ENCODE measurements around the gene TBX3.
"Not testable (repeated sequence)": the region's sequence is repeated elsewhere in the genome, so short reads cannot be mapped to it uniquely, and the experiment has no call there.

The TBX3 gene

DNA sequence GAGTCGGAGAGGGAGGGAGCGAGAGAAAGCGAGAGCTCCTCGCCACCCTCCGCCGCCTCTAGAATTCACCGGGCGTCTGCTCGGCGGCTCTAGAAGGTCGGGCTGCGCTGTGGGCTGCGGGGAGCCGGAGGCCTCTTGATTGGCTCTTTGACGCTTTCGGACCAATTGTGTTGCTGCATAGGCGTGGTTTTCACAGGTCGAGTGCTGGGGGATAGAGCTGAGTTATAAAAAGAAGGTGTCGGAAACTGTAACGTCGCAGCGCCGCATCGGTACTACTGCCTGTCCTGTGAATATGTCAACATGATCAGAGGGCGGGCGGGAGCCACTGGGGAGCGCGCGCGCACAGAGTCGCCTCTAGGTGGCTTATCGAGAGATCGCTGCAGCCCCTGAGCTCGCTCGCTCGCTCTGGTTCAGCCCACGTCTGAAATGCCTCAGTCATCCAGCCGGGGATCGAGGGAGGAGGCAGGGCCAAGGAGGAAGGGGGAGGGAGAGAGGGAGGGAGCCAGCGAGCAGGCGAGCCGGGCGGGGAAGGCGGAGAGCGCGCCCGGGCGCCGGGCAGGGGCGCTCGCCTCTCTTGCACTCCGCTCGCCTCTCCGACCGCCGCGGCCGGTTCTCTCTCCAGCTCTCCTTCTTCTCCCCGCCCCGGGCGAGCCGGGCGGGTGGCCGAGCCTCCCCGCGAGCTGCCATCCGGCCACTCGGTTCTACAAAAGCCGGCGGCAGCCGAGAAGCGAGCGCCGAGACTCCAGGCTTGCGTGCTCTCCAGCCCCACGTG, at the start of gene TBX3:
Gene TBX3, minus strand, starts transcription at position 78 of the 772 bp plus-strand sequence. CDS start 975 bp downstream, outside the sequence.
- Histone ChIP-seq H3K9me3 (ENCODE audit: control insufficient read depth, insufficient read depth, low read length) (no peaks in the 10 kb centered on the region), H3K27ac (ENCODE audit: low read length) (no peak within 1 kb of the TSS), H3K36me3 (ENCODE audit: control insufficient read depth, insufficient read depth, low read length) (no peaks in the 10 kb centered on the region), H3K27me3 (ENCODE audit: control insufficient read depth, insufficient read depth, low read length) (peaks cover 79% of the 10 kb centered on the region), H3K4me1 (ENCODE audit: control insufficient read depth, insufficient read depth, low read length) (peaks cover 14% of the 10 kb centered on the region), H3K4me3 (ENCODE audit: low read length) (peak within 1 kb of the TSS; percentile 10; the same call in 1 of the 2 replicates)
- WGBS (ENCODE audit: insufficient coverage, insufficient read length), result no CpG with 5 or more reads among the region's 76 CpGs
- DNase-seq (ENCODE audit: low read depth, low spot score), result no peak

DNA sequence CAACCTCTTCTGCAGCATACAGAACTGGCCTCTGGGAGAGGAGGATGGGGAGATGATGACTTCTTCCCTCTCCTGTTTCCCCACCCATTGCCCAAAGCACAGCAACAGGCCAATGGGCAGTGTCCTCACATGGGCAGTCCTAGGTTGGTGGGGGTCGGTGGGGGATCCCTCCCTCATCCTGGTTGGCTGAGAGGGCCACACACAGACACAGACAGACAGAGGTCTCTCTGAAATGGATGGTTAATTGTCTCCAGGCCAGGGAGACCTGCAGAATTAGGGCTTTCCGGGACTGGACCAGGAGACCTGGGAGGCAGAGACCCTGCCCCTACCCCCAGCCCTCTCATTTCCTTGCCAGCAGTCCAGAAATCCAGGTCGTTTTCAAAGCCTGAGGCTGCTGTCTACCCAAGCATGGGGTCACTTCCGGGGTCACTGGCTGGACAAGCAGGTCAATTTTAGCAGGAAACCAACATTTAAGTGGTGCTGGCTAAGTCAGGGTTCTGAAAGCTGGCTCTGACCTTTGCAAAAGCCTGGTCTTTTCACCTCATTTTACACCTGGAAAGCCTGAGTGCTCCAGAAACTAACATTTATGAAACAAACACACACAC, 48.6 kb upstream of the TBX3 start:
- Histone ChIP-seq H3K4me1 (ENCODE audit: control insufficient read depth, insufficient read depth, low read length) (peaks cover 2% of the 10 kb centered on the region; the same call in 1 of the 2 replicates), H3K9me3 (ENCODE audit: control insufficient read depth, insufficient read depth, low read length) (no peaks in the 10 kb centered on the region), H3K36me3 (ENCODE audit: control insufficient read depth, insufficient read depth, low read length) (no peaks in the 10 kb centered on the region), H3K4me3 (ENCODE audit: low read length) (no peak overlapping the region), H3K27ac (ENCODE audit: low read length) (no peak overlapping the region), H3K27me3 (ENCODE audit: control insufficient read depth, insufficient read depth, low read length) (peaks cover 30% of the 10 kb centered on the region)
- WGBS (ENCODE audit: insufficient coverage, insufficient read length), result no CpG with 5 or more reads among the region's 4 CpGs
- no peak for DNase-seq (ENCODE audit: low read depth, low spot score)

DNA sequence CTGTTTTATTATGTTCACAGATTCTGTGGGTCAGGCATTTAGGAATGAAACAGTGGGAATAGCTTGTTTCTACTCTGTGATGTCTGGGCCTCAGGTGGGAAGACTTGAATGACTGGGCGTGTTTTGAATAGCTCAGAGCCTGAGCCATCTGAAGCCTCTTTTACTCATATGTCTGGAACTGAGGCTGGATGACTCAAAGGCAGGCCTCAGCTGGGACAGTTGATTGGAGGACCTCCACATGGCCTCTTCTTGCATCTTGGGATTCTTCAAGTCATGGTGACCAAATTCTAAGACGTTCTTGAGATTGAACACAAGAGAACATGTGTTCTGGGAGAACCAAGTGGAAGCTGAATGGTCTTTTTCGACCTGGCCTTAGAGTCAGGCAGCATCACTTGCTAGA, 45.8 kb upstream of the TBX3 start:
- H3K4me3 ChIP-seq (ENCODE audit: low read length), result no peak overlapping the region
- no peaks in the 10 kb centered on the region for H3K36me3 ChIP-seq (ENCODE audit: control insufficient read depth, insufficient read depth, low read length)
- no peaks in the 10 kb centered on the region for H3K9me3 ChIP-seq (ENCODE audit: control insufficient read depth, insufficient read depth, low read length)
- no CpG with 5 or more reads among the region's 3 CpGs for WGBS (ENCODE audit: insufficient coverage, insufficient read length)
- no peaks in the 10 kb centered on the region for H3K4me1 ChIP-seq (ENCODE audit: control insufficient read depth, insufficient read depth, low read length)
- no peak for DNase-seq (ENCODE audit: low read depth, low spot score)
- H3K27me3 ChIP-seq (ENCODE audit: control insufficient read depth, insufficient read depth, low read length), result peaks cover 7% of the 10 kb centered on the region; the same call in 1 of the 2 replicates
- no peak overlapping the region for H3K27ac ChIP-seq (ENCODE audit: low read length)

DNA sequence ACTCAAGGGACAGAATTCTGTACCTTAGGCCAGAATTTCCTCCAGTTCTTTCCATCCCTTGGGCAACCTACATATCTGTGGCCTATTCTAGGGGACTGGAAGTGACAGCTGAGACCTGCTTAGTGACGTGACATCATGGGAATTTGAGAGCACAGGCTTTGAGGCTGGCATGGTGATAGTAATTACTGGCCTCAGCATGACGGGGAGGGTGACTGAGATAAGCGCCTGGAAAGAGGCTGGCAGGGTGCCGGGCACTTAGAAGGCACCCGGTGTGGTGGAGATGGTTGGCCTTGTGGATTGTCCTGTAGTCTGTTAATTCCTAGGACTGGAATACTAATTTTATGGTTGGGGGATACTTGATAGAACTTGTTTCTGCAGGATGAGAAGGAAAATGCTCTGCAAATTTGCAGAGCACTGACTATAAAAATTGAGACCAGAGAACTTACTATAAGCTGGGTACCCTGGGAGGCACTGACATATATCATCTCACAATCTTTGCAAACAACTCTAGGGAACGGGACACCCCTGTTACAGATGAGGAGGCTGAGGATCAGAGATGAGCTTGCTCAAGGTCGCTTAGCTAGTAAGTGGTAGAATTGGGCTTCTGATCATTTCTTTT, 42.2 kb upstream of the TBX3 start:
- Histone ChIP-seq H3K9me3 (ENCODE audit: control insufficient read depth, insufficient read depth, low read length) (no peaks in the 10 kb centered on the region), H3K36me3 (ENCODE audit: control insufficient read depth, insufficient read depth, low read length) (no peaks in the 10 kb centered on the region), H3K4me1 (ENCODE audit: control insufficient read depth, insufficient read depth, low read length) (no peaks in the 10 kb centered on the region), H3K27ac (ENCODE audit: low read length) (no peak overlapping the region), H3K27me3 (ENCODE audit: control insufficient read depth, insufficient read depth, low read length) (no peaks in the 10 kb centered on the region), H3K4me3 (ENCODE audit: low read length) (no peak overlapping the region)
- WGBS (ENCODE audit: insufficient coverage, insufficient read length), result no CpG with 5 or more reads among the region's 7 CpGs
- DNase-seq (ENCODE audit: low read depth, low spot score), result no peak

DNA sequence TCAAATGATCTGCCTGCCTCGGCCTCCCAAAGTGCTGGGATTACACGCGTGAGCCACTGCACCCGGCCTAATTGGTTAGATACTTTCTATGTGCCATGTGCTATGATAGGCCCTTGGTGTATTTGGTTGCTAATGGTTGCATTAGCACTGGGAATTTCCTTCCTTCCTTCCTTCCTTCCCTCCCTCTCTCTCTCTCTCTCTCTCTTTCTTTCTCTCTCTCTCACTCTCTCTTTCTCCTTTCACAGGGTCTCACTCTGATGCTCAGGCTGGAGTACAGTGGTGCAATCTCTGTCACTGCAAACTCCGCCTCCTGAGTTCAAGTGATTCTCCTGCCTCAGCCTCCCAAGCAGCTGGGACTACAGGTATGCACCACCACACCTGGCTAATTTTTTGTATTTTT, 38.2 kb upstream of the TBX3 start:
- not testable (repeated sequence) for H3K27ac ChIP-seq (ENCODE audit: low read length); H3K27me3 ChIP-seq (ENCODE audit: control insufficient read depth, insufficient read depth, low read length); H3K4me1 ChIP-seq (ENCODE audit: control insufficient read depth, insufficient read depth, low read length); DNase-seq (ENCODE audit: low read depth, low spot score); H3K9me3 ChIP-seq (ENCODE audit: control insufficient read depth, insufficient read depth, low read length); H3K4me3 ChIP-seq (ENCODE audit: low read length); H3K36me3 ChIP-seq (ENCODE audit: control insufficient read depth, insufficient read depth, low read length)
- WGBS (ENCODE audit: insufficient coverage, insufficient read length), result no CpG with 5 or more reads among the region's 5 CpGs

DNA sequence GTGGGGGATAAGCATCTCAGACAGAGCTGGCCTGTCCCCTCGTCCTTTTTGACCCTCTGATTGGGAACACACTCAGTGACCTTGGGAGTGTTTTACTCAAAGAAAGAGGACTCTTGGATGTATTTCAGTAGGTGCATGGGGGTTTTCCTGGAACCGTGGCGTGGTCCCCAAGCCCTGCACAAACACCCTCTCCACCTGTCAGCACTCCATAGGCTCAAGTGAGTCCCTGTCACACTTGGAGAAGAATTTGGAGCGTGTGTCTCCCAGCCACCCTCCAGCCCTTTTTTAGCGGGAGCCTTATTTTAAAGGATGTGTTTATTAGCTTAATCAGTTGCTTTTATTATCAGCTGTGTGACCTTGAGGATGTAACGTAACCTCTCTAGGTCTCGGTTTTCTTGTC, 37.3 kb upstream of the TBX3 start:
- Histone ChIP-seq H3K27ac (ENCODE audit: low read length) (no peak overlapping the region), H3K27me3 (ENCODE audit: control insufficient read depth, insufficient read depth, low read length) (no peaks in the 10 kb centered on the region), H3K36me3 (ENCODE audit: control insufficient read depth, insufficient read depth, low read length) (no peaks in the 10 kb centered on the region), H3K9me3 (ENCODE audit: control insufficient read depth, insufficient read depth, low read length) (no peaks in the 10 kb centered on the region), H3K4me1 (ENCODE audit: control insufficient read depth, insufficient read depth, low read length) (no peaks in the 10 kb centered on the region), H3K4me3 (ENCODE audit: low read length) (no peak overlapping the region)
- no peak for DNase-seq (ENCODE audit: low read depth, low spot score)
- no CpG with 5 or more reads among the region's 7 CpGs for WGBS (ENCODE audit: insufficient coverage, insufficient read length)

DNA sequence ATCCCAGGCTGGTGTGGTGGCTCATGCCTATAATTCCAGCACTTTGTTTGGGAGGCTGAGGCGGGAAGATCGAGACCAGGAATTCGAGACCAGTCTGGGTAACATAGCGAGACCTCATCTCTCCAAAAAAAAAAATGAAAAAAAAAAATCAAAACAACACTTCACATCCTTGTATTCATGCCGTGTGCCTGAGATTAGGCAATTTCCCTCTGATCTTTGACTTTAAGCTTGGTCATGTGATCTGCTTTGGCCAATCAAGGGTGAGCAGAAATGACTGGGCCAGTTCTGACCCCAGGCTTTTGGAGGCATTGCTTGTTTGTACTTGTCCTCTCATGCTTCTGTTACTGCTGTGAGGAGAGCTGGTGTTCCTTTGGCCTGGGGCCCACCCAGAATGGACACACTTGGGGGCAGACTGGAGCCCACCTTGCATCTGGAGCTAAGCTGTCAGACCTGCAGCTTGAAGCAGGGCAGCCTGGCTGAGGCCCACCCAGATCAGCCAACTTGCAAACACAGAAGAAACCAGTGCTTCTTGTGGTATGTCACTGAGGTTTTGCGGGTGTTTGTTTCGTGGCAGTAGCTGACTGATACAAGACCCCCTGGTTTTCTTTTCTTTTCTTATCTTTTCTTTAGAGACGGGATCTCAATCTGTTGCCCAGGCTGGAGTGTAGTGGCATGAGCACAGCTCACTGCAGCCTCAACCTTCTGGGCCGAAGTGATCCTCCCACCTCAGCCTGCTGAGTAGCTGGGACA, 29.7 kb upstream of the TBX3 start:
- 0 out of 2 replicates have a peak, but pooled peaks cover 2% of the 10 kb centered on the region for H3K4me1 ChIP-seq (ENCODE audit: control insufficient read depth, insufficient read depth, low read length)
- H3K27ac ChIP-seq (ENCODE audit: low read length), result no peak overlapping the region
- no peaks in the 10 kb centered on the region for H3K27me3 ChIP-seq (ENCODE audit: control insufficient read depth, insufficient read depth, low read length)
- WGBS (ENCODE audit: insufficient coverage, insufficient read length), result no CpG with 5 or more reads among the region's 9 CpGs
- no peaks in the 10 kb centered on the region; the same call in 1 of the 2 replicates for H3K36me3 ChIP-seq (ENCODE audit: control insufficient read depth, insufficient read depth, low read length)
- no peak for DNase-seq (ENCODE audit: low read depth, low spot score)
- H3K4me3 ChIP-seq (ENCODE audit: low read length), result no peak overlapping the region
- H3K9me3 ChIP-seq (ENCODE audit: control insufficient read depth, insufficient read depth, low read length), result peaks cover 3% of the 10 kb centered on the region; the same call in 1 of the 2 replicates

DNA sequence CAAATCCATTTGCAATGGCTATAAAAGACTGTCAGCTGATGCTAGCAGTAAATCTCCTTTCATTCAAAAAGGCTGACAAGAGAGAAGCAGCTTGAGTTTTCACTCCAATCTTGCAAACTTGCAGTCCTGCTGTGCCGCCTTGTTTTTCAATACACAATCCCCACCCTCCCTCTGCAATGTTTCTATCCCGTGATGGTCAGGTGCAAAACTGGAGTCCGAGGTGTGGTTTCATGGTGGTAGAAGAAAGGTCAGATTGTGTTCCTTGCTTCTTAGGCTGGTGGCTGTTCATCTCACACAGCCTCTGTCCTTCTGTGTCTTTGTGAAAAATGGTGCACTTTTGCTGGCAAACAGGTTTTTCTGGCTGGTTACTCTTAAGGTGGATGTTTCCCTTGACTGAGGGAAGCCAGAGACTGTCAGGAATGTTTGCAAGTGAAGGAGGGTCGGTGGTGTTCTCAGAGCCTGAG, 27.7 kb upstream of the TBX3 start:
- Histone ChIP-seq H3K27me3 (ENCODE audit: control insufficient read depth, insufficient read depth, low read length) (no peaks in the 10 kb centered on the region), H3K4me1 (ENCODE audit: control insufficient read depth, insufficient read depth, low read length) (0 out of 2 replicates have a peak, but pooled peaks cover 2% of the 10 kb centered on the region), H3K27ac (ENCODE audit: low read length) (no peak overlapping the region), H3K4me3 (ENCODE audit: low read length) (no peak overlapping the region), H3K9me3 (ENCODE audit: control insufficient read depth, insufficient read depth, low read length) (peaks cover 3% of the 10 kb centered on the region; the same call in 1 of the 2 replicates), H3K36me3 (ENCODE audit: control insufficient read depth, insufficient read depth, low read length) (no peaks in the 10 kb centered on the region; the same call in 1 of the 2 replicates)
- no peak for DNase-seq (ENCODE audit: low read depth, low spot score)
- no CpG with 5 or more reads among the region's 4 CpGs for WGBS (ENCODE audit: insufficient coverage, insufficient read length)

DNA sequence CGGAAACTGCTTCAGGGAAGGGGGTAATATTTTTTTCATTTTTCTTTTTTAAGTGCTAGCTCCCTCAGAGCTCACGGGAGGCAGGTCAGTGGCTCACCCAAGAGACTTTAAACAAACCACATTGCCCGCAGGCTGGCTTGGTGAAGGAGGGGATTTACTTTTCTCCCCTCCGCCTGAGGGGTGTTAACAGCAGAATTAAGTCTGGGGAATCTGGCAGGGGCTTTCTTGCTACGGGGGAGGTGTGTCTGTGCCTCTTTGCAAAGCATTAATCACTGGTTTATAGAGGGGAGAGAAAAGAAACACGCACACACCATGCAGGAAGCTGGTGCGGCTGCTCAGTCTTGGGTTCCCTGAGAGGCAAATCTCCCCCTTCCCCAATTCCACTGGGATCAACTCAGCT, 26.2 kb upstream of the TBX3 start:
- H3K27ac ChIP-seq (ENCODE audit: low read length), result no peak overlapping the region
- DNase-seq (ENCODE audit: low read depth, low spot score), result no peak
- H3K4me3 ChIP-seq (ENCODE audit: low read length), result no peak overlapping the region
- H3K36me3 ChIP-seq (ENCODE audit: control insufficient read depth, insufficient read depth, low read length), result no peaks in the 10 kb centered on the region; the same call in 1 of the 2 replicates
- WGBS (ENCODE audit: insufficient coverage, insufficient read length), result no CpG with 5 or more reads among the region's 7 CpGs
- peaks cover 3% of the 10 kb centered on the region; the same call in 1 of the 2 replicates for H3K9me3 ChIP-seq (ENCODE audit: control insufficient read depth, insufficient read depth, low read length)
- 0 out of 2 replicates have a peak, but pooled peaks cover 2% of the 10 kb centered on the region for H3K4me1 ChIP-seq (ENCODE audit: control insufficient read depth, insufficient read depth, low read length)
- no peaks in the 10 kb centered on the region for H3K27me3 ChIP-seq (ENCODE audit: control insufficient read depth, insufficient read depth, low read length)

DNA sequence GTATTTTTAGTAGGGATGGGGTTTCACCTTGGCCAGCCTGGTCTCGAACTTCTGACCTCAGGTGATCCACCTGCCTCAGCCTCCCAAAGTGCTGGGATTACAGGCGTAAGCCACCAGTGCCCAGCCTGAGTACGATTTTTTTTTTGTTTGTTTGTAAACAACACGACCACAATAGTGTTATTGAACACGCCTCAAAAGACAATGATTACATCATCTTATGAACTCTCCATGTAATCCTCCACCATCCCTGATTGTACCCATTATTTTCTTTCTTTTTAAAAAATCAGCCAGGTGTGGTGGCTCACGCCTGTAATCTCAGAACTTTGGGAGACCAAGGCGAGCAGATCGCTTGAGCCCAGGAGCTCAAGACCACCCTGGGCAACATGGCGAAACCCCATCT, 25.1 kb upstream of the TBX3 start:
- no peaks in the 10 kb centered on the region; the same call in 1 of the 2 replicates for H3K36me3 ChIP-seq (ENCODE audit: control insufficient read depth, insufficient read depth, low read length)
- no CpG with 5 or more reads among the region's 9 CpGs for WGBS (ENCODE audit: insufficient coverage, insufficient read length)
- no peak overlapping the region for H3K27ac ChIP-seq (ENCODE audit: low read length)
- no peak overlapping the region for H3K4me3 ChIP-seq (ENCODE audit: low read length)
- DNase-seq (ENCODE audit: low read depth, low spot score), result no peak
- 0 out of 2 replicates have a peak, but pooled peaks cover 2% of the 10 kb centered on the region for H3K4me1 ChIP-seq (ENCODE audit: control insufficient read depth, insufficient read depth, low read length)
- peaks cover under 1% of the 10 kb centered on the region; the same call in 1 of the 2 replicates for H3K27me3 ChIP-seq (ENCODE audit: control insufficient read depth, insufficient read depth, low read length)
- H3K9me3 ChIP-seq (ENCODE audit: control insufficient read depth, insufficient read depth, low read length), result peaks cover 3% of the 10 kb centered on the region; the same call in 1 of the 2 replicates
